PC-3 (cell line): ENCODE data around the gene CEP83. TPM values are rescaled to one million over a fixed set of nuclear protein-coding genes. Genes with fewer than 3 reads are reported as not detected.
A peak's percentile ranks its signal among the peaks of the same experiment; 100 is the strongest.
"Not testable (repeated sequence)": the region's sequence is repeated elsewhere in the genome, so short reads cannot be mapped to it uniquely, and the experiment has no call there.

Experiments used
- ATAC-seq: fragments of 200-7000 bp; cut with Tn5 transposase; 2 replicates; pipeline ENCODE4 v1.9.1; 2020; ENCODE audit warnings: mild to moderate bottlenecking, moderate library complexity
- BruUV-seq: library from RNA; stranded (reverse); fragments of 400-500 nt; replicated peaks from 2 replicates; lab custom pipeline; 2021; lab: Mats Ljungman, UMichigan
- CTCF ChIA-PET: fragments of 300-600 bp; sonication (Branson Sonifier 250); formaldehyde crosslinking; loops from one replicate; lab custom pipeline; 2022; ENCODE audit warnings: antibody characterized with exemption; lab: Charles Lee
- POLR2A ChIA-PET: fragments of 300-600 bp; sonication (Branson Sonifier 250); formaldehyde crosslinking; loops from one replicate; lab custom pipeline; 2022; ENCODE audit warnings: antibody characterized with exemption; ENCODE audit not compliant: unreplicated experiment; lab: Charles Lee
- DNase-seq: peaks from one replicate; pipeline ENCODE4 v3.0.0-alpha.2; 2015
- H2AFZ ChIP-seq: fragments of 300-600 bp; sonication (generic); 2 replicates; pipeline ENCODE4 v1.6.0; 2016; ENCODE audit warnings: antibody characterized with exemption, low read length
- H3F3A ChIP-seq: fragments of 300-600 bp; sonication (generic); one replicate; pipeline ENCODE4 v1.6.0; 2017; ENCODE audit warnings: antibody characterized with exemption, low read length, control low read depth, mild to moderate bottlenecking; ENCODE audit not compliant: unreplicated experiment
- H3K27ac ChIP-seq: fragments of 300-600 bp; sonication (generic); 2 replicates; pipeline ENCODE4 v1.5.1; 2016; ENCODE audit warnings: mild to moderate bottlenecking, low read length
- H3K27me3 ChIP-seq: fragments of 300-600 bp; sonication (generic); 2 replicates; pipeline ENCODE4 v1.6.1; 2016; ENCODE audit warnings: low read length, mixed read lengths
- H3K36me3 ChIP-seq: fragments of 300-600 bp; sonication (generic); 2 replicates; pipeline ENCODE4 v1.6.1; 2016; ENCODE audit warnings: low read depth, mixed run types, low read length, mixed read lengths
- H3K4me1 ChIP-seq: fragments of 300-600 bp; sonication (generic); 2 replicates; pipeline ENCODE4 v1.5.1; 2016; ENCODE audit warnings: low read length; ENCODE audit not compliant: insufficient read depth
- H3K4me2 ChIP-seq: fragments of 300-600 bp; sonication (generic); 2 replicates; pipeline ENCODE4 v1.6.0; 2016; ENCODE audit warnings: low read length
- H3K4me3 ChIP-seq: fragments of 300-600 bp; sonication (generic); 2 replicates; pipeline ENCODE4 v1.5.1; 2016; ENCODE audit warnings: mild to moderate bottlenecking, low read length, mixed read lengths
- H3K79me2 ChIP-seq: fragments of 300-600 bp; sonication (generic); 2 replicates; pipeline ENCODE4 v1.6.1; 2017; ENCODE audit warnings: low read length, mixed read lengths
- H3K9ac ChIP-seq: fragments of 300-600 bp; sonication (generic); 2 replicates; pipeline ENCODE4 v1.6.0; 2016; ENCODE audit warnings: mild to moderate bottlenecking, low read length
- H3K9me2 ChIP-seq: fragments of 300-600 bp; sonication (generic); replicated peaks from 2 replicates; pipeline ENCODE4 v1.6.1; 2016; ENCODE audit warnings: mixed run types, low read length, mixed read lengths
- H3K9me3 ChIP-seq: fragments of 300-600 bp; sonication (generic); 2 replicates; pipeline ENCODE4 v1.6.1; 2016; ENCODE audit warnings: low read length, mixed read lengths
- H4K20me1 ChIP-seq: fragments of 300-600 bp; sonication (generic); 2 replicates; pipeline ENCODE4 v1.6.1; 2016; ENCODE audit warnings: low read length, mixed read lengths
- EZH2 ChIP-seq: fragments of 300-600 bp; sonication (generic); IDR thresholded peaks from one replicate; pipeline ENCODE4 v1.6.1; 2017; ENCODE audit warnings: antibody characterized with exemption, mild to moderate bottlenecking, low read length; ENCODE audit not compliant: unreplicated experiment
- EZH2phosphoT487 ChIP-seq: fragments of 300-600 bp; sonication (generic); IDR thresholded peaks from 2 replicates; pipeline ENCODE4 v1.6.1; 2018; ENCODE audit warnings: mild to moderate bottlenecking, antibody characterized with exemption, low read length, borderline replicate concordance
- intact Hi-C: fragments of 100-400 bp; cut with micrococcal nuclease; formaldehyde crosslinking; loops from 2 replicates; pipeline ENCODE4 v1.9.0; 2023
- total RNA-seq: library from RNA; depleted of rRNA; stranded (reverse); fragments of >200 nt; gene quantifications from 2 replicates; pipeline ENCODE4 v1.2.3, GENCODE V29; 2014
- TF ChIP-seq, protein P1 (sequence below): fragments of 300-600 bp; sonication (generic); conservative IDR thresholded peaks from 2 replicates; pipeline ENCODE4 v1.5.1; 2017; ENCODE audit warnings: antibody characterized with exemption, low read depth, mild to moderate bottlenecking, low read length

CEP83 gene
- total RNA-seq, 1 experiment from 2014 or later = 11.8 TPM

DNA sequence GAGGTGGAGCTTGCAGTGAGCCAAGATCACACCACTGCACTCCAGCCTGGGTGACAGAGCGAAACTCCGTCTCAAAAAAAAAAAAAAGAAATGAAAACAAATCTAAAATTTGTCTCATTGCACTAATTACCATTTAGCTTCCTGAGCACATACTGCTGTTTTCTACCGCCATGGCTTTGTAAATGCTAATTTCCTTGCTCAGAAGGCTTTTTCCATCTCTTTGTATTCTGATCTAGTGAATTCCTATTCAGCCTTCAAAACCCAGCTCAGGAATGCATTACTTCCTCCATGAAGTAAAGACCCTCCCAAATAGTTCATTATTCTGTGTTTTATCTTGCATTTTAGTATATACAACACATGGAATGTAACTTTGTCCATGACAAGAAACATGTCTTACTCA, 33.6 kb downstream of the CEP83 start:
- TF ChIP-seq EZH2 (no peak), EZH2phosphoT487 (no peak)
- TF ChIP-seq, protein P1, sequence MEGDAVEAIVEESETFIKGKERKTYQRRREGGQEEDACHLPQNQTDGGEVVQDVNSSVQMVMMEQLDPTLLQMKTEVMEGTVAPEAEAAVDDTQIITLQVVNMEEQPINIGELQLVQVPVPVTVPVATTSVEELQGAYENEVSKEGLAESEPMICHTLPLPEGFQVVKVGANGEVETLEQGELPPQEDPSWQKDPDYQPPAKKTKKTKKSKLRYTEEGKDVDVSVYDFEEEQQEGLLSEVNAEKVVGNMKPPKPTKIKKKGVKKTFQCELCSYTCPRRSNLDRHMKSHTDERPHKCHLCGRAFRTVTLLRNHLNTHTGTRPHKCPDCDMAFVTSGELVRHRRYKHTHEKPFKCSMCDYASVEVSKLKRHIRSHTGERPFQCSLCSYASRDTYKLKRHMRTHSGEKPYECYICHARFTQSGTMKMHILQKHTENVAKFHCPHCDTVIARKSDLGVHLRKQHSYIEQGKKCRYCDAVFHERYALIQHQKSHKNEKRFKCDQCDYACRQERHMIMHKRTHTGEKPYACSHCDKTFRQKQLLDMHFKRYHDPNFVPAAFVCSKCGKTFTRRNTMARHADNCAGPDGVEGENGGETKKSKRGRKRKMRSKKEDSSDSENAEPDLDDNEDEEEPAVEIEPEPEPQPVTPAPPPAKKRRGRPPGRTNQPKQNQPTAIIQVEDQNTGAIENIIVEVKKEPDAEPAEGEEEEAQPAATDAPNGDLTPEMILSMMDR = no peak
- no TSS peak for BruUV-seq
- ATAC-seq (no peak), DNase-seq (no peak)
- Histone ChIP-seq H3K9me3 (peaks cover 30% of the 10 kb centered on the region), H4K20me1 (no peaks in the 10 kb centered on the region), H3K9me2 (no peaks in the 10 kb centered on the region), H3K4me3 (no peak overlapping the region), H3K27me3 (no peaks in the 10 kb centered on the region), H2AFZ (no peak overlapping the region), H3K4me1 (no peaks in the 10 kb centered on the region), H3F3A (no peaks in the 10 kb centered on the region), H3K4me2 (no peak overlapping the region), H3K9ac (no peak overlapping the region), H3K79me2 (peaks cover 22% of the 10 kb centered on the region), H3K27ac (no peak overlapping the region), H3K36me3 (peaks cover 41% of the 10 kb centered on the region)
- ChIA-PET POLR2A (no interaction called here), CTCF (no interaction called here)
- intact Hi-C loops = no loop called here

DNA sequence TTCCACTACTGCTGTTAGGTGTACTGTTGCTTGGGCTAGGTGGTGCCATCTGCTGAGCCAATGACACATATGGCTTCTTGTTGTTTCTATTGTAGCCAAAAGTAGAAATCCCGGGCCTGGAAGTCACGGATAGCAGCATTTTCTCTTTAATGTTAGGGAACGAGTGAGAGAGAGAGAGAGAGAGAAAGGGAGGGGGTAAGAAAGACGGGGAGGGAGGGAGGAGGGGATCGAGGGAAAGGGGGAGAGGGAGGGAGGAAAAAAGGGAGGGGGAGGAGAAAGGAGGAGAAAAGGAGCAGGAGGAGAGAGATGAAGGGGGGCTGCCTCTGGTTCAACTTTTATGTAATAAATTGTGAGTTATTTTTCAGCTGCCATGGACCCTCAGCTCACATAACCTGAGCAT, 34.8 kb downstream of the CEP83 start:
- H3K27ac ChIP-seq, H3K9me2 ChIP-seq, H2AFZ ChIP-seq, H3K4me1 ChIP-seq, H3K4me3 ChIP-seq, H3K27me3 ChIP-seq, intact Hi-C loops, CTCF ChIA-PET, BruUV-seq, POLR2A ChIA-PET, H4K20me1 ChIP-seq, H3K4me2 ChIP-seq, H3F3A ChIP-seq, ATAC-seq, H3K9ac ChIP-seq: not testable (repeated sequence)
- Histone ChIP-seq H3K79me2 (peaks cover 11% of the 10 kb centered on the region), H3K9me3 (peaks cover 18% of the 10 kb centered on the region), H3K36me3 (peaks cover 29% of the 10 kb centered on the region)
- peak; percentile 14 for DNase-seq

DNA sequence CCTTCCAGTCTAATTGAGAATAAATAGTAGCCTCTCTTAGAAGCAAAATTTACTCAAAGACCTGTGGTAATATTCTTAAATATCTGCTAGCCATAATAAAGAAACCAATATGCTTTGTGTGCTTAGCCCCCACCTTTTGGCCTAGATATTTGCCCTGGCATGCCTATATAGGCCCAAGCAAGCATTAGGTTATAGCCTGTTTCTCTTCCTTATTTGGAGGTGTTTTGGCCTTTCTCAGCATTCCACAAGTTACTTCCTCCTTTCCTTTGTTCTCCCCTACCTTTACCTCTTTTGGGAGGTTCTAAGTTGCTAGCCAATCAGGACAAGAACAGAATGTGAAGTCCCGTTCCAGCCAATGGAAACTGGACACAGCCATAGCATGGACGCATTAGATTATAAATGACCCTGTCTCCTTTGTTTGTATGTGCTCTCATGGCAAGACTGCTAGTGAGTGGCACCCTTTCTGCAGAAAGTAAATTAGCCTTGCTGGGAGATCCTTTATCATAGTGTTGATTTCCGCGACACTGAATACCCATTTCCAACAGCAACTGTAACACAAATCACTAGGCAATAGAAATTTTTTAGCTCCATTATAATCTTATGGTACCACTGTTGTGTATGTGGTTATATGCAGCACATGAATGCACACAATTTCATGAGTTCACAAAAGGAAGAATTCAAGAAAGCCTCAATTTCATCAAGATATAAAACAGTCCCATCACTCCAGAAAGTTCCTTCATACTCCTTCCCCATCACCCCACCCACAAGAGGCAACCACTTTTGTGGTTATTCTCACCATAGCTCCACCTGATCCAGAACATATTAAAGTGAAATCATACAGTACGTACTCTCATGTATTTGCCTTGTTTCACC, 37.6 kb downstream of the CEP83 start:
- BruUV-seq = no TSS peak
- H3F3A ChIP-seq = no peaks in the 10 kb centered on the region
- no peak overlapping the region for H3K27ac ChIP-seq
- H3K4me3 ChIP-seq = no peak overlapping the region
- H3K9me3 ChIP-seq = peaks cover 15% of the 10 kb centered on the region
- ChIA-PET POLR2A (no interaction called here), CTCF (no interaction called here)
- no peak overlapping the region for H2AFZ ChIP-seq
- peaks cover 25% of the 10 kb centered on the region for H3K36me3 ChIP-seq
- H3K27me3 ChIP-seq = no peaks in the 10 kb centered on the region
- intact Hi-C loops = no loop called here
- ATAC-seq = no peak
- no peak overlapping the region for H3K9ac ChIP-seq
- H3K4me2 ChIP-seq = no peak overlapping the region
- DNase-seq = no peak
- TF ChIP-seq EZH2phosphoT487 (no peak), EZH2 (no peak)
- TF ChIP-seq, protein P1 = no peak
- H3K79me2 ChIP-seq = no peaks in the 10 kb centered on the region
- no peaks in the 10 kb centered on the region for H3K4me1 ChIP-seq
- H3K9me2 ChIP-seq = no peaks in the 10 kb centered on the region
- no peaks in the 10 kb centered on the region for H4K20me1 ChIP-seq
